Measurements from ENCODE around the gene TMEM209.
"Not testable (repeated sequence)": the region's sequence is repeated elsewhere in the genome, so short reads cannot be mapped to it uniquely, and the experiment has no call there.

Gene TMEM209

DNA sequence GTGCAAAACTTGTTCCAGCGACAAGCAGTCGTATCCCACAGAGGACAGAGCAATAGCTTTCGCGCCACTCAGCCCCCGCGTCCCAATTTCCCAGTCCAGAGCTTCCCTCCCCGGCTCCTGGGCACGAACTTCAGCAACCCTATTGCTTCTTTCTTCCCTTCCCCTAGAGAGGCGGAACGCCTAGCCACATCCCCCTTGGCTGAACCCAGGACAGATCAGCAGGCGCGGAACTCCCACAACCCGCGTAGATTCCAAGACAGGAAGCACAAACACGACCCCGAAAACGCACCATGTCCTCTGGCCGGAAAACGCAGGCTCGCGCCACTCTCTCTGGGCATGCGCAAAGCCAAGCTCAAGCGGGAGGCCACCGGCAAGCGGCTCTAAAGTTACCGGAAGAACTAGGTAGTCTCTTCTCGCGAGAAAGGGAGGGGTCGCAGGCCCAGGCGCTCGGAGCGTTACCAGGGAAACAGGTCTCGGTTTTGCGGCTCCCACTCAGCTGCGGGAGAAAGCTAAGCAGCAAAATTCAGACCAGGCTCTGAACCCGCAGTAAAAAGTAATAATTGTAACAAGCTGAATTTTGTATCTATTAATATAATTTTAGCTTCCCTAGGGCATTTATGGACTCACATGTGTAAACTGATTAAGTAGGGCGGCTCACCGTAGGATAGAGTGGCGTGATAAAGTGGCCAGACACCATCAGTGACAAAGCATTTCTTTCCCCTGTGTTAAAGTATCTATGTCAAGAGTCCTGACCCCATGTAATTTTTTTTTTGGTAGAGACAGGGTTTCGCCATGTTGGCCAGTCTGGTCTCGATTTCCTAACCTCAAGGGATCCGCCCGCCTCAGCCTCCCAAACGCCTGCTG is at the start of gene TMEM209:
Gene TMEM209 (minus strand): TSS at position 323 of the 864 bp plus-strand sequence. CDS start 31 bp downstream, at position 292.
- peak; percentile 98 for DNase-seq

DNA sequence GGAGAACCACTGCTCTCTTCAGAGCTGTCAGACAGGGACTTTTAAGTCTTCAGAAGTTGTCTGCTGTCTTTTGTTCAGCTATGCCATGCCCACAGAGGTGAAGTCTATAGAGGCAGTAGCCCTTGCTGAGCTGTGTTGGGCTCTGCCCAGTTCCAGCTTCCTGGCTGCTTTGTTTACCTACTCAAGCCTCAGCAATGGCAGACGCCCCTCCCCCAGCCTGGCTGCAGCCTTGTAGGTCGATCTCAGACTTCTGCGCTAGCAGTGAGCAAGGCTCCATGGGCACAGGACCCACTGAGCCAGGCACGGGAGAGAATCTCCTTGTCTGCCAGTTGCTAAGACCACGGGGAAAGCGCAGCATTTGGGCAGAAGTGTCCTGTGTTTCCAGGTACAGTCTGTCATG is 49.3 kb upstream of the TMEM209 start:
- no peak for DNase-seq

DNA sequence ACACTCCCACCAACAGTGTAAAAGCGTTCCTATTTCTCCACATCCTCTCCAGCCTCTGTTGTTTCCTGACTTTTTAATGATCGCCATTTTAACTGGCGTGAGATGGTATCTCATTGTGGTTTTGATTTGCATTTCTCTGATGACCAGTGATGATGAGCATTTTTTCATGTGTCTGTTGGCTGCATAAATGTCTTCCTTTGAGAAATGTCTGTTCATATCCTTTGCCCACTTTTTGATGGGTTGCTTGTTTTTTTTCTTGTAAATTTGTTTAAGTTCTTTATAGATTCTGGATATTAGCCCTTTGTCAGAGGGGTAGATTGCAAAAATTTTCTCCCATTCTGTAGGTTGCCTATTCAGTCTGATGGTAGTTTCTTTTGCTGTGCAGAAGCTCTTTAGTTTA is 44.4 kb upstream of the TMEM209 start:
- DNase-seq = not testable (repeated sequence)

DNA sequence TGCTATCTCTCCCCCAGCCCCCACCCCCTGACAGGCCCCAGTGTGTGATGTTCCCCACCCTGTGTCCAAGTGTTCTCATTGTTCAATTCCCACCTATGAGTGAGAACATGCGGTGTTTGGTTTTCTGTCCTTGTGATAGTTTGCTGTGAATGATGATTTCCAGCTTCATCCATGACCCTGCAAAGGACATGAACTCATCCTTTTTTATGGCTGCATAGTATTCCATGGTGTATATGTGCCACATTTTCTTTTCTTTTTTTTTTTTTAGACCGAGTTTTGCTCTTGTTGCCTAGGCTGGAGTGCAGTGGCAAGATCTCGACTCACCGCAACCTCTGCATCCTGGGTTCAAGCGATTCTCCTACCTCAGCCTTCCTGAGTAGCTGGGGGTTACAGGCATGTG is 43.6 kb upstream of the TMEM209 start:
- DNase-seq = not testable (repeated sequence)

DNA sequence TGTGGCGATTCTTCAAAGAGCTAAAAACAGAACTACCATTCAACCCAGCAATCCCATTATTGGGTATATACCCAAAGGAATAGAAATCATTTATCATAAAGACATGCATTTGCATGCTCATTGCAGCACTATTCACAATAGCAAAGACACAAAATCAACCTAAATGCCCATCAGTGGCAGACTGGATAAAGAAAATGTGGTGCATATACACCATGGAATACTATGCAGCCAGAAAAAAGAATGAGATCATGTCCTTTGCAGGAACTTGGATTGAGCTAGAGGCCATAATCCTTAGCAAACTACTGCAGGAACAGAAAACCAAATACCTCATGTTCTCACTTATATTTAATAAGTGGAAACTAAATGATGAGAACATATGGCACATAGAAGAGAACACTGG is 41.3 kb upstream of the TMEM209 start:
- DNase-seq = not testable (repeated sequence)

DNA sequence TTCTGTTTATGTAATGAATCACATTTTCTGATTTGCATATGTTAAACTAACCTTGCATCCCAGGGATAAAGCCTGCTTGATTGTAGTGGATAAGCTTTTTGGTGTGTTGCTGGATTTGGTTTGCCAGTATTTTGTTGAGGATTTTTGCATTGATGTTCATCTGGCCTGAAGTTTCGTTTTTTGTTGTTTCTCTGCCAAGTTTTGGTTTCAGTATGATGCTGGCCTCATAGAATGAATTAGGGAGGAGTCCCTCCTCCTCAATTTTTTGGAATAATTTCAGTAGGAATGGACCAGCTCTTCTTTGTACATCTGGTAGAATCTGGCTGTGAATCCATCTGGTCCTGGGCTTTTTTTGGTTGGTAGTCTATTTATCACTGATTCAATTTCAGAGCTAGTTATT is 38.3 kb upstream of the TMEM209 start:
- DNase-seq = not testable (repeated sequence)

DNA sequence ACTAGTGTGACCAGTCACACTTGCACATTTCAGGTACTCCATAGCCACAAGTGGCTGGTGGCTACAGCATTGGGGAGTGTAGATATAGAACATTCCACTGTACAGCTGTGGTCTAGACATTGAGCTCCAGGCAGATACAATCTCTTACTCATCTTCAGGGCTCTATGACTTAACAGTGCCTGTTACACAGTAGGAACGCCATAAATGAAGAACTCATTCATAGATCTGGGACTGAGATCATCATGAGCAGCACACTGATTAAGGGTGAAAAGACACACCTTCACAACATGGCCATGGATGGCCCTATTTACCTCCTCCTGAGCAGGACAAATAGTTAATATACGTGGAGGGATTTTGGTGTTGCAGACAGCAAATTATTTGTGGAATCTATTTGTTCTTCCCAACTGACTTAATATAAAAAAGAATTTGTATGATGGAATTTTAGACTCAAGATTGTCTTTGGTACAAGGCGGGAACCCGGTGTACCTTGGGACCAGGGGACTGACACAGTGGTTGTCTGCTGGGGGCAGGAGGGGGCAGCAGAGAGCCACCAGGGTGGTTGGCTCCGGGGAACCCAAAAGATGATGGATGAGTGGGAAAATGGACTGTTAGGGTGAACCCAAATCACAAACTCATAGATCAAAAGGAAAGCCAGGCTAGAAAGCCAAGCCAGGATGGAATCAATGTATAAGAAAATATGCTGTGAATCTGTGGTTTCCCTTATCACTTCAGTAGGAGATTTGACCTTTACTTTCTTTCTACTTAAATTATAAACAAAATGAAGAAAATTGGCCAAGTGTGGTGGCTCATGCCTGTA is 37.2 kb upstream of the TMEM209 start:
- DNase-seq = peak; percentile 40

DNA sequence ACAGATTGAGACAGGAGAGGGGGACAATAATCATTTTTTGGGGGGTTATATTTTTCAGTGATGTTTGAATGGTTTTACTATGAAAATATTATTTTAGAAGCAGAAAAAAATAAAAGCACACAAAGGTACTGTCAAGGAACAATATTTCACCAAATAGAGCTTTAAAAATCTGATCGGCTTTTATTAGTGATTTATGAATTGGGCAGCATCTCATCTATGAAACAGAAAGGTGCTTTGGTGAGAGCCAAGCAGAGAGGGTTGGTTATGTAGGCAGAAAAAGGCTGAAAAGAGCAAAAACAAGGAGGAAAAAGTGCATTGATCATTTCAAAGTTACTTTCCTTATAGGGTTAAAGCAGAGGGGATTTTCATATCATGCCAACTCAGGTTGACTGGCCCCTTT is 35.0 kb upstream of the TMEM209 start:
- no peak for DNase-seq

DNA sequence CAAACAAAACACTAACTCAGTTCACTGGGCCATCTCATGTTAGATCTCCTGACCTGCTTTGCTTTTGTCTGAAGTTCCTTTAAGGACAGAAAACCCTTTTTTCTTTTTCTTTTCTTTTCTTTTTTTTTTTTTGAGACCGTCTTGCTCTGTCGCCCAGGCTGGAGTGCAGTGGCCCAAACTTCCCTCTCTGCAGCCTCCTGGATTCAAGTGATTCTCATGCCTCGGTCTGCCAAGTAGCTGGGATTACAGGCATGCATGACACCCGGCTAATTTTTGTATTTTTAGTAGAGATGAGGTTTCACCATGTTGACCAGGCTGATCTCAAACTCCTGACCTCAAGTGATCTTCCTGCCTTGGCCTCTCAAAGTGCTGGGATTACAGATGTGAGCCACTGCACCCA is 31.2 kb upstream of the TMEM209 start:
- DNase-seq = not testable (repeated sequence)

DNA sequence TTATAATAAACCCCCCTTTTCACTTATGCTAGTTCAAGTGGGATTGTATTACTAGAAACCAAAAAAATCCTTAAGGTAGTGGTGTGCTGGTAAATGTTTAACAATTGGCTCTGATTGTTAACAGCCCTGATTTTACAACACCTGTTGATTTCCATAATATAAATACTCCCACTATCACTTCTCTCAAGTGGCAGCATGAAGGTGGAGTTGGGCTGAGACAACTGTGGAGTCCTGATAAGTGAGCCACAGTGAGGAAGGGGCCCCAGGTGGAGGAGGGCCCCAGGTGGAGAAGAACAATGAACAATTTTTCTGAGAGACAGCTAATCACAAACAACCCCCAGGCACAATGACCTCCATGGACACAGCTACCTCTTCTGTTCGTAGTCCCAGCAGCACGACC is 28.9 kb upstream of the TMEM209 start:
- no peak for DNase-seq

DNA sequence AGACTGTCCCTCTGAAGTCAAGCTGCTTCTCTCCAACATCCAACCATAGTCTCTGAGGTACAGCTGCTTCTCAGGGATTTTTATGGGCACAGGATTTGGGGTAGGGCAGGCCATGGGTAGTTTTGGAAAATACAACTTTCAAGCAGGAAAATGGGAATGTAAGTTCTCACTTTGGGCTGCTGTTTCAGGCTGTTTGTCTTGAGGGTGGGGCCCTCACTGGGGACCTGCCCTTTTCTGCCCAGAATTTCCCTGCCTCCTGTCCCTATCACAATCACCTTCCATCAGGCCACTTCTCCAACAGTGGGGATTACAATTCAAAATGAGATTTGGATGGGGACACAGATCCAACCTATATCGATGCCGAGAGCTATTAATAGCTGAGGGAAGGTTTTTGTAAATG is 27.0 kb upstream of the TMEM209 start:
- no peak for DNase-seq

DNA sequence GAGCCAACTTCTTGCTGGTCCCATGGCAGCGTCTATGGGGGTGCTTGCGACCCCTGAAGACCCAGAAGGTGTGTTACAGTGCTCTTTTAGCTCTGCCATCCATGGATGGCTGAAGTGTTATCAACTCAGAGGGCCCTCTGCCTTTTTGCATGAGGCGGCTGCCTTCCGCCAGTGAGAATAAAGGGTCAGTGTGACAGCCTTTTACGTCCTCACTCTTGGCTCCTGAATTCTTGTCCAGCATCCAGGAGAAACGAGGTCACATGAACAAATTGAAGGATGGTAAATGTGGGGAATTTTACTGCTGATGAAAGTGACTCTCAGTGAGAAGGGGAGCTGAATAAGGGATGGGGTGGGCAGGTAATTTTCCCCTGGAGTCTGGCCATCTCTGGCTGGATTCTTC is 26.6 kb upstream of the TMEM209 start:
- no peak for DNase-seq

DNA sequence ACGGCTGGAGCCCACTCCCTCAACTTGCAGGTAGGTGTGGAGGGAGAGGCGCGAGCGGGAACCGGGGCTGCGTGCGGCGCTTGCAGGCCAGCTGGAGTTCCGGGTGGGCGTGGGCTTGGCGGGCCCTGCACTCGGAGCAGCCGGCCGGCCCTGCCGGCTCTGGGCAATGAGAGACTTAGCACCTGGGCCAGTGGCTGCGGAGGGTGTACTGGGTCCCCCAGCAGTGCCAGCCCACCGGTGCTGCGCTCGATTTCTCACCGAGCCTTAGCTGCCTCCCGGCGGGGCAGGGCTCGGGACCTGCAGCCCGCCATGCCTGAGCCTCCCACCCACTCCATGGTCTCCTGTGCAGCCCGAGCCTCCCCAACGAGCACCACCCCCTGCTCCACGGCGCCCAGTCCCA is 24.8 kb upstream of the TMEM209 start:
- DNase-seq = not testable (repeated sequence)

DNA sequence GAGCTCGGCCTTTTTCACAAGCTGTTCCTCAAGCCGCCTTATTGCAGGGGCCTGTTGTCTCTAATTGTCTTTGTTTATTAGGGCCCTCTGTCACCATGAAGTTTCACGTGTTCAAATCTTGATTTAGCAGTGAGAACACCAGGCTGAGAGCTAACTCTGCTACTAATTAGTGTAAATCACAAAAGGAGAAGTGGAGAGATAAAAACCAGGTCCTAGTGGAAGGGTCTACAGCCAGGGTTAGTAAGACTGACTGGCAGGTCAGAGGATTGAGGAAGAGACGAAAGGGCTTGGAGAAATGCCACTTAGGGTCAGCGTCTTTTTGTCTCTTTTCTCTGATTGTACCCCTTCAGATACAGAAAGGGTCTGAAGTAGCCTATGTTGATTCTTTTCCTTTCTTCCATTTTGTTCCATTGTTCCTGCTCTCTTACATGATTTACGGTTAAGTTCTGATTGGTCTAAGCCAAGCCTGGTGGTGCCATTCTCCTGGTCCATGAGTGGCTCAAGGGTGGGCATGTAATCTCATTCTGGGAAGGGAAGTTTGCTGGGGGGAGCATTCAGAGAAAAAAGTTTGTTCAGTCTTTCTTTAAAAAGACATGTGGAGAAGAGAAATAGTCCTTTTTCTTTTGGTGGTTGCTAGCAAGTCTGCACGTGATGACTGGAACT is 23.8 kb upstream of the TMEM209 start:
- no peak for DNase-seq

DNA sequence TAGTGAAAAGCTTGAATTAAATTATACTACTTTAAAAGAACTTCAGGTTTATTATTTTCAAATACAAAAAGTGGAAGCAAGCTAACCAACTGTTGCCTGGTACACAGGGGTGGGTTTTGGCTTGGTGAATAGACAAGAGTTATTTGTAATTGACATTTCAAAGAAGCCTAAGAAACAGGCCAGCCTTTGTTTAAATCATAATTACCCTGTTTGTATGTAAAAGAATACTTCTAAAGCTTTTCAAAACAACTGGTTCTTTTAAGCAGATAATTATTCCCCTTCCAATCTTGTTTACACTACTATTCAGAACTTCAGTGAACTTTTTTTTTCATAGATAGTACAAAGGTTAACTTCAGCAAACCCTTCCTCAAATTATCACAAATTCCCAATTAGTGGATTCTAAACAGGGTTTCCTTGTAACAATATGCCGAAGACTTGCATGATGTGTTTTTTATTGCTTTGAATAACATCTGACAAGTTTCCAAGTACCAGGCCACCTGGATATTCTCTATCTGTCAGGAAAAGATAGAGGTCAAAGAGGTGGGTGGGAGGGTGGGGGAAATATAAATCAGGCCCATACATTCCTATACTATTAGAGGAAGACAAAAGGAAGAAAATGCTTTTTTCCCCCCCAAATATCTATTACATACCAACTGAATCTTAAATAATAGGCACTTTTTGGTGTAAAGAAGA is 22.8 kb upstream of the TMEM209 start:
- no peak for DNase-seq

DNA sequence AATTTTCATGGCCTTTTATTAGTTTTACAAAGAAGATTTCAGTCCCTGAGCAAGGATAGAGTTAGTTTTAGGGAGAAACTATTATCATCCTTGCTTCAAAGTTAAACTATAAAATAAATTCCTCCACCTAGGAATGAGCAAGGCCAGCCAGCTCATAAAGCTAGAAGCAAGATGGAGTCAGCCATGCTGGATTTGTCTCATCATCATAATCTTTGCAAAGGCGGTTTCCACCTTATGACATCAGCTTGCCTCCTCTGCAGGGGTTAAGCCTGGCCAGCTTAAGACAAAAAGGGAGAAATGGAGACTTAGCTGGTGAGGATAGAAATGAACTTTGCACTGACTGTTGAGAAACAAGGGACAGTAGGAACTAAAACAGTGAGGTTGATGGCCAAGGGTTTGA is 21.1 kb upstream of the TMEM209 start:
- no peak for DNase-seq

DNA sequence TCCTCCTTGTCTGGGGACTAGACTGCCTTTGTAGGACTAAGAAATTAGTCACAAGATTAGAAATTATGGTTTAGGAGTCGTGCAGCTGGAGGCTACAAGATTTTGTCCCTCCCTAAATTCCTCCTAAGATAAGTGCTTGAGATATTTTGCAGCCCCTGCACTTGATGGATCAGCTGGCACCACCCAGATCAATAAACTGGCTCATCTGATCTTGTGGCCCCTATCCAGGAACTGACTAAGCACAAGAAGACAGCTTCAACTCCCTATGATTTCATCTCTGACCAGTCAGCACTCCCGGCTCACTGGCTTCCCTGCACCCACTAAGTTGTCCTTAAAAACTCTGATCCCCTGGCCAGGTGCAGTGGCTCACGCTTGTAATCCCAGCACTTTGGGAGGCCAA is 19.7 kb upstream of the TMEM209 start:
- not testable (repeated sequence) for DNase-seq

DNA sequence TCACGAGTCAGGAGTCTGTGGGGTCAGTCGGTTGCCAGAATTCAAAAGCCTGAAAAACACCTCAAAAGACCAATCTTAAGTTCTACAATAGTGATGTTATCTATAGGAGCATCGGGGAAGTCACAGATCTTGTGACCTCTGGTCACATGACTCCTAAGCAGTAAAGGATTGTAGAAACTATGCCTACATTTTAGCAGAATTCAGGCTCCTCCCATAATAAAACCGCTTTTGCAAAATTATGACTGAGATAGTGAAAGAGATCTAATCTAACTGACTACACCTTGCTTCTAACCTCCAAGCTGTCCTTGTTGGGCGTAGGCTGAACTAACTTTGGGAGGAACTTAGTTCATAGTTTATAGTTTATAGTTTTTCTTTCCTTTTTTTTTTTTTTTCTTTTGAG is 19.0 kb upstream of the TMEM209 start:
- DNase-seq = no peak

DNA sequence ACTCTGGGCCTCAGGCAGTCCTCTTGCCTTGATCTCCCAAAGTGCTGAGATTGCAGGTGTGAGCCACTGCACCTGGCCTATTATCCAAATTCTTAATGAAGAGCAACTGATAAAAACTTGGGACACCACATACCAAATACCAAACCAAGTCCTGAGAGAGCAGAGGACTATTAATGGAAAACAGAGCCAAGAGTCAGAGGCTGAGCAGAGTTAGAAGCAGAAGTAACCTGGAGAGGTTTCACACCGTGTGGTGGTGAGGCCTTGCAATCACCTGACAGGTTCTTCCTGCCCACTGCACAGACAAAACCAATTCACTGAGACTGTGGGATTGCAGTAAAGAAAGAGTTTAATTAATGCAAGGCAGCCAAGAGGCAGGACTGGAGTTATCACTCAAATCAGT is 18.4 kb upstream of the TMEM209 start:
- no peak for DNase-seq

DNA sequence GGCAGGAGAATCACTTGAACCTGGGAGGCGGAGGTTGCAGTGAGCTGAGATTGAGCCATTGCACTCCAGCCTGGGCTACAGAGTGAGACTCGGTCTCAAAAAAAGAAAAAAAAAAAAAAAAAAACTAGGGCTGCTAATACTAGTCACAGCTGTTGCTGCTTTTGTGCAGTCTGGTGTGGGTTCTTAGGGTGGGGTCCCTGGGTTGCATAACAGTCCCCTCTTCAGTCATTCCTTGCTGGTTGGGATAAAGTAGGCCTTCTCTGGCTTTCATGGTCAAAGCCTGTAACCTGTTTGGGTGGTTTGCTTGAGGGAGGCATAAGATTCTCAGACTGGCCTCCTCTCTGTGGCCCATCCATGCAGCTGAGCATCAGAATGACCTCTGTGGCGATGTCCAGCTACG is 16.5 kb upstream of the TMEM209 start:
- DNase-seq = no peak

DNA sequence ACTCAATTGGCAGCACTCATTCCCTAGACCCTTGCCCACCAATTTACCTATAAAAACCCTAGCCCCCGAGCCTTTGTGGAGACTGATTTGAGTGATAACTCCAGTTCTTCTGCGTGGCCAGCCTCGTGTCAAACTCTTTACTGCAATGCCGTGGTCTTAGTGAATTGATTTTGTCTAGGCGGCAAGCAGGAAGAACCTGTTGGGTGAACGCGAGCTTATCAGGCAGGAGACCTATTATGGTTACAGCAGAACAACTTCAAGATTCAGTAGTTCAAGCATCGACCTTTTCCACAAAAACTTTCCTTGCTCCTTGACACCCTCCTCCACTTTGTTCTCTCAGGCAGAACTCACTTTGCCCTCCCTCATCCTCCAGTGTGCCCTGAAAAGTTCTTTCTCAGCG is 14.7 kb upstream of the TMEM209 start:
- DNase-seq = no peak

DNA sequence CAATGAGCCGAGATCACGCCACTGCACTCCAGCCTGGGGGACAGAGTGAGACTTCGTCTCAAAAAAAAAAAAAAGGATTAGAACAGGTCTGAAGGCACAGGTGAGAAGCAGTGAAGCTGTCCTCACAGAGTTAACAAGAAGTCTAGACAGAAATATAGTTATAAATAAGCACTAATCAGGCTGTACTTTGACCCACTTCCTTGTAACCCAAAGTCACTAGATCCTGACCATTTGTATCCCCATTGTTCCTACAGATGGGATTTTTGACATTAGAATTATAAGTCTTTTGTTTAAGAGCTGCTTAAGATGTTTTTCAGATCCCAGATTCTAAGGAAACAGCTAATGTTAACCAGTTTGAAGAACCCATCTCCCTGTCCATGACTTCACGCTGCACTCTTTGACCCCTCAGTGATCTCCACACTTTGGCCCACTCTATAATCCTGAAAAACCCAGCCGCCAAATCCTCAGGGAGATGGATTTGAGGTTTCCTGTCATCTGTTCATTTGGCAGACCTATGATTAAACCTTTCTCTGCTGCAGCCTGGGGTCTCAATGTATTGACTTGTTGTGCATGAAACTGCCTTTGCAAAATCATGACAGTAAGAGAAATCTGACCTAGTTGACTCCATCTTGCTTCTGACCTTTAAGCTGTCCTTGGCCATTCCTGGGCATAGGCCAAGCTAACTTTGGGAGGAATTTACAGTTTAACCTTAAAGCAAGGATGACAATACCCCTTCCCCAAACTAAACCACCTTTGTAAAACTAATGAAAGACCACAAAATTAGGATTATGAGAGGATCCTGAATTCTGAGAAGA is 13.8 kb upstream of the TMEM209 start:
- no peak for DNase-seq

Measured in NCI-H526 treated with DMSO at 0.1 percent for 48 hours (cell line).